ENCODE measurements around the gene GNAO1. TPM values are rescaled to one million over a fixed set of nuclear protein-coding genes. Genes with fewer than 3 reads are reported as not detected.
A peak's percentile ranks its signal among the peaks of the same experiment; 100 is the strongest.

Gene GNAO1
- total RNA-seq, 4 donors from 2014 or later: 1.4 to 4.4 (median 2.5) TPM

DNA sequence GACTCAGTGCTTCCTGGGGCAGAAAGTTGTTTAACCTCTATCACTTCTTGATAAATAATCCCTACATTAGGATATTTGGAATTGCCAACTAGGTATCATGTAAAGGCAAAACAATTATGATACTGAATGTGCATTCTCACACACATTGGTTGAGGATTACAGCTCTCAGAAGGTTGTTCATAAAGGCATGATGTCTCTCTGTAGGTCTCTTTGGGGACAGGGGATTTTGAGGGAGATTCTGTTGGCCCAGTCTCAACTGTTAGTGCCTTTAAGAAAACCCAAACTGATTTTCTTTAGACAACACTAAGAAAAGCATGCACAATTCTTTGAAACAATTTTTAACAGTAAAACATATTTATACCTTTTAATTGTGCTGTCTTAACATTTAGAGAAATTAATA lies 56.5 kb downstream of the GNAO1 start:
- Histone ChIP-seq H3K36me3 (no peaks in the 10 kb centered on the region), H3K27ac (no peak overlapping the region), H3K27me3 (no peaks in the 10 kb centered on the region), H3K4me3 (replicated peaks in 1 of 3) (no peak overlapping the region), H3K9me3 (no peaks in the 10 kb centered on the region), H3K4me1 (peaks cover 7 to 15% of the 10 kb centered on the region in 2 donors)
- no peak for DNase-seq
- no peak for TF ChIP-seq POLR2A (IDR thresholded peaks at IDR 0.05)
- TF ChIP-seq, protein P1, sequence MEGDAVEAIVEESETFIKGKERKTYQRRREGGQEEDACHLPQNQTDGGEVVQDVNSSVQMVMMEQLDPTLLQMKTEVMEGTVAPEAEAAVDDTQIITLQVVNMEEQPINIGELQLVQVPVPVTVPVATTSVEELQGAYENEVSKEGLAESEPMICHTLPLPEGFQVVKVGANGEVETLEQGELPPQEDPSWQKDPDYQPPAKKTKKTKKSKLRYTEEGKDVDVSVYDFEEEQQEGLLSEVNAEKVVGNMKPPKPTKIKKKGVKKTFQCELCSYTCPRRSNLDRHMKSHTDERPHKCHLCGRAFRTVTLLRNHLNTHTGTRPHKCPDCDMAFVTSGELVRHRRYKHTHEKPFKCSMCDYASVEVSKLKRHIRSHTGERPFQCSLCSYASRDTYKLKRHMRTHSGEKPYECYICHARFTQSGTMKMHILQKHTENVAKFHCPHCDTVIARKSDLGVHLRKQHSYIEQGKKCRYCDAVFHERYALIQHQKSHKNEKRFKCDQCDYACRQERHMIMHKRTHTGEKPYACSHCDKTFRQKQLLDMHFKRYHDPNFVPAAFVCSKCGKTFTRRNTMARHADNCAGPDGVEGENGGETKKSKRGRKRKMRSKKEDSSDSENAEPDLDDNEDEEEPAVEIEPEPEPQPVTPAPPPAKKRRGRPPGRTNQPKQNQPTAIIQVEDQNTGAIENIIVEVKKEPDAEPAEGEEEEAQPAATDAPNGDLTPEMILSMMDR (IDR thresholded peaks at IDR 0.05): no peak
- intact Hi-C loops (cut with DNase I): no loop called here

DNA sequence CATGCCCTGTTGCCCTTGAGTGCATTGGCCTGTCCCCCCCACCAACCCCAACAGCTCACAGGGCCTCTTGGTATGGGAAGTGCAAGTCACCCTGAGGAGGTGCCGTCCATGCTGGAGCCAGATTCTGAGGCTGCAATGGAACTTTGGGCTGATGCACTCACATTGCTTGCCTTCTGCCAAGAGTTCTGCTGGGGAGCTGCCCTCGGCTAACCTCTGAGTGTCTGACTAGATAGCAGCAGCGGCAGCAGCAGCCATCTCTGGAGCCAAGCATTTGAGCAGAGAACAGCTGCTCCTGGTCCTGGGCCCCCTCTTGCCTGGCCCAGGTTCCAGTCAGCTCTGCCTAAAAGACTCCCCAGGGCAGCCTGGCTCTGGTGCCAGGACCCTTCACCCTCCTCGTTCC lies 61.5 kb downstream of the GNAO1 start:
- no peak for DNase-seq

DNA sequence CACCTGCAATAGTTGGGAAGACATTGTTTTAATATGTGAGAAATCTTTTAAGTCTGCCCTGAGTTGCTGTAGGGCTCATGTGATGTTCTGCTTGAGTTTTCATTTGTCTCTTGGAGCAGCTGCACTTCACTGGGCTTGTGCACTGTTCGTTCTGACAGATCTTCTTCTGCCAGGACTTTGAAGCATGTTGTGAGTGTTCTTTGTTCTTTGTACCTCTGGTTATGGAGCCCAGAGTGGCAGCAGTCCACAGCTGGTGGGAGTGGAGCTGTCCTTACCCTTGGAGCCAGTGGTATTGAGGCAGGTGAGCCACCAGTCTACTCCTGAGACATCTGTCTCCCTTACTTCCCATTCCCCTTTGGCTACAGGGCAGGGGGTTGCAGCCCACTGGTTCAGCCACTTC lies 64.6 kb downstream of the GNAO1 start:
- 41 to 44% methylated on average over 1 of the region's 1 CpG for WGBS, 2 donors
- no peak for TF ChIP-seq POLR2A (IDR thresholded peaks at IDR 0.05)
- TF ChIP-seq, protein P1 (IDR thresholded peaks at IDR 0.05): no peak

More for the DNA sequence above, 61.5 kb downstream of the GNAO1 start:
- TF ChIP-seq POLR2A (IDR thresholded peaks at IDR 0.05): no peak
- TF ChIP-seq, protein P1 (IDR thresholded peaks at IDR 0.05): no peak
- Histone ChIP-seq H3K4me1 (peaks cover 11 to 20% of the 10 kb centered on the region in 2 donors), H3K4me3 (replicated peaks in 1 of 3) (no peak overlapping the region), H3K36me3 (no peaks in the 10 kb centered on the region), H3K9me3 (no peaks in the 10 kb centered on the region), H3K27ac (no peak overlapping the region), H3K27me3 (no peaks in the 10 kb centered on the region)
- intact Hi-C loops (cut with DNase I): no loop called here
- WGBS, 2 donors: 78 to 90% methylated on average over 3 to 4 of the region's 4 CpGs

DNA sequence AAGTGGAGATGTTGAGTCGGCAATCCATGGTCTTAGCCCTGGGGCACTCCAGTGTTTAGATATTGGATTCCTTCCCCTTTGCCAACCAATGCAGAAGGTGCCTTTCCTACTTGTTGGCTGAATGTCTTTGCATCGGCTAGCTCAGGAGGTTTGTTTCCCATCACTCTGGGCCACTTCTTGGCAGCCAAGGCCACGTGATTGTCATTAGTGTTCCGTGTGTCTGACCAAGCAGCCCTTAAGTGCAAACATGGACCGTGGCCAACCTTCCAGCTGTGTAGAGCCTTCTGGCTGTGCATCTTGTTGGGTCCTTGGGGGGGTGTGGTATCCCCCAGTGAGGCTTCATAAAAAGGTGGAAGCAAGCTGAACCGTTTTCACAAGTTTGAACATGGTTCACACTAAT lies 66.0 kb downstream of the GNAO1 start:
- H3K4me3 ChIP-seq (replicated peaks in 1 of 3): no peak overlapping the region
- 15 to 18% methylated on average over 6 of the region's 6 CpGs for WGBS, 2 donors
- H3K27me3 ChIP-seq: no peaks in the 10 kb centered on the region
- peak overlapping the region in 2 of 3 donors; percentile 60 to 69 for H3K27ac ChIP-seq
- no peak for TF ChIP-seq POLR2A (IDR thresholded peaks at IDR 0.05)
- TF ChIP-seq, protein P1 (IDR thresholded peaks at IDR 0.05): no peak
- peaks cover 15 to 25% of the 10 kb centered on the region in 2 donors for H3K4me1 ChIP-seq
- peak; percentile 96 to 97 for DNase-seq
- H3K36me3 ChIP-seq: no peaks in the 10 kb centered on the region
- no peaks in the 10 kb centered on the region for H3K9me3 ChIP-seq
- intact Hi-C loops (cut with DNase I): no loop called here

More for the DNA sequence above, 64.6 kb downstream of the GNAO1 start:
- no peaks in the 10 kb centered on the region for H3K36me3 ChIP-seq
- H3K4me3 ChIP-seq (replicated peaks in 1 of 3): no peak overlapping the region
- no peaks in the 10 kb centered on the region for H3K27me3 ChIP-seq
- H3K27ac ChIP-seq: no peak overlapping the region
- DNase-seq: no peak
- no peaks in the 10 kb centered on the region for H3K9me3 ChIP-seq
- intact Hi-C loops (cut with DNase I): no loop called here
- H3K4me1 ChIP-seq: peaks cover 15 to 25% of the 10 kb centered on the region in 2 donors

DNA sequence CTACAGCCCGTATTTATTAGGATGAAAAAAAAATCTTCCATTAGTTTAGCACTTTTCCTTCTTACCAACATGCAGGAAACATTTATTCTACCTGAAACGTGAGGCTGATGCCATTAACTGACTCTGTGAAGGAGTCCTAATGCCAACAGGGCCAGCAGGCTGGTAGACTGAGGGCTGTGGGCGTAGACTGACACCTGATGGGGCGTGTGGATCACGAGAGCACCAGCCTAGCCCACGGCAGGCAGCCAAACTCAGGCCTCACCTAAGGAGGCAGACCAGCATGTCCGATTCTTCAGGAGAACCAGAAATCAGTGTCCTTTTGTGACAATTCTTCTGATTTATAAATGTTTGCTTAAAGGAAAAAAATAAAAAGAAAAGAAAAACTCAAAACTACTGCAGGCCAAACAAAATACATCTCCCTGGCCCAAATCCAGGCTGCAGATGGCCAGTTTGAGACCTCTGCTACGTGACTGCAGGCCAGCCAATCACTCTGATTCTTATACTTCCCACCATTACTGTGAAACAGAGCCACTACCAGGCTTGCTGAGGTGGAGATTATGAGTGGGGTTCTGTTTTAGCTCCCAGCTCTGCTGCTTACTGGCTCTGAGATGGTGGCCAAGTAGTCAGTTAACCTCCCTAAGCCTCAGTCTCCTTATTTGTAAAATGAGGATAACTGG lies 66.5 kb downstream of the GNAO1 start:
- peak; percentile 18 to 20 for DNase-seq
- peak overlapping the region; percentile 12 to 60 (median 49) for H3K27ac ChIP-seq
- no peaks in the 10 kb centered on the region for H3K27me3 ChIP-seq
- TF ChIP-seq POLR2A (IDR thresholded peaks at IDR 0.05): no peak
- TF ChIP-seq, protein P1 (IDR thresholded peaks at IDR 0.05): no peak
- H3K9me3 ChIP-seq: no peaks in the 10 kb centered on the region
- no peaks in the 10 kb centered on the region for H3K36me3 ChIP-seq
- intact Hi-C loops (cut with DNase I): no loop called here
- 55 to 66% methylated on average over 8 of the region's 8 CpGs for WGBS, 2 donors
- H3K4me3 ChIP-seq (replicated peaks in 1 of 3): no peak overlapping the region
- peaks cover 15 to 25% of the 10 kb centered on the region in 2 donors for H3K4me1 ChIP-seq
